Measurements from ENCODE around the gene GMCL1.

DNA sequence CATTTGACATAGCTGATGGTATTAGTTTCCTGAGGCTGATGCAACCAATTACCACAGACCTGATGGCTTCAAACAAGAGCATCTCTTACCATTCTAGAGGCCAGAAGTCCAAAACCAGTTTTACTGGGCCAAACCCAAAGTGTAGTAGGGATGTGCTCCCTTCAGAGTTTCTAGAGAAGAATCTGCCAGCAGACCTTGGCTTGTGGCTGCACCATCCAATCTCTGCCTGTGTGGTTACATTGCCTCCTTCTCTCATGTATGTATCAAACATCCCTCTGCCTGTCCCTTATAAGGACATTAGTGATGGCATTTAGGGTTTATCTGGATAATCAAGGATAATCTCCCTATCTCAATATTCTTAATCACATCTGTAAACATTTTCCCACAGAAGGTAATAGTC, 59.8 kb downstream of the GMCL1 start:
- no peak for TF ChIP-seq POLR2A (IDR thresholded peaks at IDR 0.05)
- TF ChIP-seq, protein P1, sequence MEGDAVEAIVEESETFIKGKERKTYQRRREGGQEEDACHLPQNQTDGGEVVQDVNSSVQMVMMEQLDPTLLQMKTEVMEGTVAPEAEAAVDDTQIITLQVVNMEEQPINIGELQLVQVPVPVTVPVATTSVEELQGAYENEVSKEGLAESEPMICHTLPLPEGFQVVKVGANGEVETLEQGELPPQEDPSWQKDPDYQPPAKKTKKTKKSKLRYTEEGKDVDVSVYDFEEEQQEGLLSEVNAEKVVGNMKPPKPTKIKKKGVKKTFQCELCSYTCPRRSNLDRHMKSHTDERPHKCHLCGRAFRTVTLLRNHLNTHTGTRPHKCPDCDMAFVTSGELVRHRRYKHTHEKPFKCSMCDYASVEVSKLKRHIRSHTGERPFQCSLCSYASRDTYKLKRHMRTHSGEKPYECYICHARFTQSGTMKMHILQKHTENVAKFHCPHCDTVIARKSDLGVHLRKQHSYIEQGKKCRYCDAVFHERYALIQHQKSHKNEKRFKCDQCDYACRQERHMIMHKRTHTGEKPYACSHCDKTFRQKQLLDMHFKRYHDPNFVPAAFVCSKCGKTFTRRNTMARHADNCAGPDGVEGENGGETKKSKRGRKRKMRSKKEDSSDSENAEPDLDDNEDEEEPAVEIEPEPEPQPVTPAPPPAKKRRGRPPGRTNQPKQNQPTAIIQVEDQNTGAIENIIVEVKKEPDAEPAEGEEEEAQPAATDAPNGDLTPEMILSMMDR (IDR thresholded peaks at IDR 0.05): no peak
- TF ChIP-seq EP300 (IDR thresholded peaks at IDR 0.05): no peak
- TF ChIP-seq POLR2AphosphoS5 (IDR thresholded peaks at IDR 0.05): no peak

All from sigmoid colon (tissue), 4 donors.